Hepatocyte (in vitro differentiated cells): ENCODE results near the gene SATB1.

ENCODE experiments used
- CTCF ChIP-seq: fragments of 200-600 bp; sonication (generic); IDR thresholded peaks from 2 replicates; pipeline ENCODE4 v1.5.1; 2016; ENCODE audit warnings: antibody characterized with exemption, mild to moderate bottlenecking; ENCODE audit not compliant: poor library complexity
- EZH2 ChIP-seq: fragments of 200-600 bp; sonication (generic); IDR thresholded peaks from 2 replicates; pipeline ENCODE4 v1.6.1; 2016; ENCODE audit warnings: antibody characterized with exemption, mild to moderate bottlenecking, borderline replicate concordance
- EZH2phosphoT487 ChIP-seq: fragments of 200-600 bp; sonication (generic); IDR thresholded peaks from one replicate; pipeline ENCODE4 v1.6.1; 2018; ENCODE audit warnings: antibody characterized with exemption, mild to moderate bottlenecking, low read depth, moderate library complexity; ENCODE audit not compliant: unreplicated experiment, severe bottlenecking

DNA sequence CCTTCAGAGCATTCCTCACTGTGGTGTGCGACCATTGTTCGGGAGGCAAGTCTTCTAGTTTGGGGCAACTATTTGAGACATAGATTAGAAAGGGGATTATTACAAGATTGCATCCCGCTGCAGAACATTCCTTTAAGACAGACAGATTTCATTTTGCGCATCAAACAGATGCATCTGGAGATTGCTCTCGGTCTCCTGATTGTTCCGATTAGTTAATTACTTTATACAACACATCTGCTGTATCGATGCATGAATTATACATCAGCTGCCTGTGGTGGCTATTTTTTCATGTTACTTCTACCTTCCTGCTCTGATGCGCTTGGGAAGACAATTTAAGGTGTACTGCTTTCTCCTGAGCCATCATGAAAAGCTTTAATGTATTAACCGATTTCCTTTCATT, 10.0 kb downstream of the SATB1 start:
- TF ChIP-seq EZH2 (no peak), CTCF (no peak), EZH2phosphoT487 (no peak)
